Activated effector memory CD4-positive, alpha-beta T cell treated with Interleukin-2 at 50 U/mL for 16 hours (primary cell): Measurements from ENCODE around the gene TNPO1.

Experiments
- DNase-seq: peaks from one replicate; pipeline ENCODE4 v3.0.0-alpha.2; 2020

The TNPO1 gene

DNA sequence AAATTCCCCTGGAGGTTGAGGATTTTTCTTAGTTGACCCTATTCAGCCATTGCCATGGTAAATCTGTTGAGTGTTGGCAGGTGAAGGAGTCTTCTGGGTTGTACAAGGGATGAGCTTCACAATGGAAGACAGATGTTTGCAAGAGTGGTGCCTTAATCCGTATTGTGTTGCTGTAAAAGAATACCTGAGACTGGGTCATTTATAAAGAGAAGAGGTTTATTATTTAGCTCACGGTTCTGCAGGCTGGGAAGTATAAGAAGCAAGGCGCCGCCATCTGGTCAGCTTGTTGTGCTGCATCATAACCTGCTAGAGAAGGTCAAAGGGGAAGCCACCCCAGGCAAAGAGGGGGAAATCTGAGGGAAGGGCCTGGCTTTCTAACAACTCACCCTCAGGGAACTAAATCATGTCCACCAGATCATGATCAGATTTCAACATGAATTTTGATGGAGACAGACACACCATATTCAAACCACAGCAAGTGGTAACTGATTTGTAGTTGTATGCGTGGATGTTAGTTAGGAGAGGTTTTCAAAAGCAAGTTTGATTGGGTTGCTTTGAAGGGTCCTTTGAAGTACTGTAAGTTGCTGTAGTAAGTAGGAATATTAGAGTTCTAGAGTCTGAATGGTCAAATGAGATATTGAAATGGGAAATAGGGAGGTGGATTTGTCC lies 2.5 kb downstream of the TNPO1 start:
- DNase-seq: peak; percentile 35

DNA sequence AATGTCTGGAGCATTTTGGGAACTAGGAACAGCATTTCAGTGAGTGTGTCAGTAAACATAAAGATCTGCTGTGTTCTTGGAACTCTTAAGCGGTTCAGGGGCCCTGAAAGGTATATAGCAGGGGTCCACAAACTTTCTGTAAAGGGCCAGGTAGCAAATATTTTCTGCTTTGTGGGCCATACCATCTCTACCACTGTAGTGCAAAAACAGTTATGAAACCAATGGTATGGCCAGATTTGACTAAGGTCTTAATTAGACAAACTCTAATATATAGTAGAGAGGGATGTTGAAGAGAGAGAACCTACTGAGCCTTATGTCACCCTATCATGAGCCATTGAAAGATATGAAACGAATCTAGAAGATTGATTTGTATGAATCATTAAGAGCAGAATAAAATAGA lies 5.3 kb downstream of the TNPO1 start:
- DNase-seq: no peak

DNA sequence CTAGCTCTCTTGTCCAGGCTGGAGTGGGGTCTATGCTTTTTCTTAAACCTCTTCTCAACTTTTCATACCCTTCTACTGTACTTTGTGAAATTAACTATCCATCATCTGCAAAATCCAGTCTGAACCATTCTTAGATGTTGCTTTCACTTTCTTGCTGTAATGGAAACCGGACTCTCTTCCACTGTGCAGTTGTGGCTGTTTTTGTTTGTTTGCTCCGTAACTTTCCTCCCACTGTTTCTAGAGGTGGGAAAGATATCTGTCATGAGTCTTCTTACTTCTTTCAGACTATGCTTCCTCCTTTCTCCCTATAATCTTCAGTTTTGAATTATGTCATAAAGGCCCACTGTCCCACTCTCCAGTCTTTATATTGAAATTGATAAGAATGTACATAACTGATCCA lies 6.5 kb downstream of the TNPO1 start:
- DNase-seq: no peak

GRCh38 chr5:72829707-72830106 lies 13.2 kb downstream of the TNPO1 start:
- DNase-seq: no peak

DNA sequence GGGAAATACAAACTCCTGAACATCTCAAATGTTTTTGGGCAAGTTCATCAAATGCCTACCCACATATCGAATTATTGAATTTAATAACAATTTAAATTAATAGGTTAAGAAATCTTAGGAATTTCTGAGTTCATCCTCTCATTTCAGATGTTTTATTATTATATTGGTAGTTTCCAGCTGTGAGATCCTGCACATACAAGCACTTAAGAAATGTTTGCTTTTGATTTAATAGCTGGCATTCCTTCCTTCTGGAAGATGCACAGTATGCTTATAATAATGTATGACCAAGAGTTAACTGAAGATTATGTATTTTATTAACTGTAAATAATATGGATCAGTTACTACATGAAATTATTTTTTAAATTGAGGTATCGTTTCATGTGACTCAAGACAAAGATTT lies 13.9 kb downstream of the TNPO1 start:
- no peak for DNase-seq

GRCh38 chr5:72831685-72832084 lies 15.2 kb downstream of the TNPO1 start:
- DNase-seq: no peak

- no peak for DNase-seq
Observed at GRCh38 chr5:72834924-72835323, 18.5 kb downstream of the TNPO1 start.

- no peak for DNase-seq
Observed at GRCh38 chr5:72835633-72836032, 19.2 kb downstream of the TNPO1 start.

GRCh38 chr5:72836810-72837209 lies 20.3 kb downstream of the TNPO1 start:
- DNase-seq: no peak

DNA sequence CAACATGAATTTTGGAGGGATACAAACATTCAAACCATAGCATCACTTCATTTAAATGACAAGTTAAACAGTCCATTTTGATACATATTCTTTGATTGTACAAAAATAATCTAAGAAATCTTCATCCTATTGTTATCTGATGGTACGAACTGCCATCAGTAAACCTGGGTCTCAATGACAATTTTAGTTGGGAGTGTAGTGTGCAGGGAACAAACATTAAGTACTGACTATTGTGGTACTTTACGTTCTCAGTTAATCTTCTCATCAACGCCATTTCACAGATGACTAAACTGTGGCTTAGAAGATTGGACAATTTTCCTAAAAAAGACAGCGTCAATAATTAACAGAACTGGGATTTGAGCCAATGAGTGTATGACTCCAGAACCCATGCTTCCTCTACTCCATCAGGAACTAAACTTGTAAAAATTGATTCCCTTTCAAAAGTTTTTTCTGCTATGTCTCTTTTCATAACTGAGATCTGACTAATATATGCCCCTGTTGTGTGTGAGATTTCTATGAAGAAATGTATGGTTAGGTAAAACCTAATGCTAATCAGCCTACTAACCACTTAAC lies 21.1 kb downstream of the TNPO1 start:
- no peak for DNase-seq

GRCh38 chr5:72840041-72840440 lies 23.6 kb downstream of the TNPO1 start:
- no peak for DNase-seq

- DNase-seq: no peak
Observed at GRCh38 chr5:72841756-72842535, 25.5 kb downstream of the TNPO1 start.

DNA sequence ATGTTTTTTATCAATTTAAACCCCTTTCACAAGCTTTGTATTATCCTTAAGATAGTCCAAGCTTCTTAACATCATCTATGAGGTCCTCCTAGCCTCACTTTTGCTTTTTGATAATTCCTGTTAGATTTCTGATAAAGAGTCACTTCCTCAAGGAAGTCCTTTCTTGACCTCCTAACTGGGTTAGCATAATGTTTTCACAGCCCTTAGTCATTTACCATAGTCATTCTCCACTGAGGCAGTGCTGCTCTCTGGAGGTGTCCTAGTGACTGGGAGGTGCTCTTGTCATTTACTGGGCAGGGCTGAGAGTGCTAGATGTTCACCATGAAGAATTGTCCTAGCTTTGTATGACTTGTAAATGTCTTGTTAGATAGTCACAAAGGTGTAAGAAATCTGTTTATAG lies 26.4 kb downstream of the TNPO1 start:
- no peak for DNase-seq

- DNase-seq: no peak
Observed at GRCh38 chr5:72844218-72844603, 27.8 kb downstream of the TNPO1 start.

DNA sequence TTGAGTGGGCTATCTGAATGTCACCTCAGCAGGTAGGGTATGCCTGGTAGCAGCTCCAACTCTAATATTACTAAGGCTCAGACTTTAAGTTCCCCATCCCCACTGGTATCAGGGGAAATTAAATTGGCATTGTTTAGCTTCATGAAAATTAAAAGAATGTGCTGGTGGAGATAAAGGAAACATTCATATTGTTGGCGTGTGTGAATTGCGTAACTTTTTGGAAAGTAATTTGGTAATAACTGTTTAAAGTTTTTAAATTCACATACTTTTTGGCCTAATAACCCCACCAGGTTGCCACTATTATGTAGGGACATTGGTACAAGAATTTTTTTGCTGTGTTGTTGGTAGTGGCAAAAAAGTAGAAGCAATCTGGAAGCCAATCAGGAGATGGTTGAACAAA lies 29.4 kb downstream of the TNPO1 start:
- no peak for DNase-seq

- no peak for DNase-seq
Observed at GRCh38 chr5:72846483-72846882, 30.0 kb downstream of the TNPO1 start.

DNA sequence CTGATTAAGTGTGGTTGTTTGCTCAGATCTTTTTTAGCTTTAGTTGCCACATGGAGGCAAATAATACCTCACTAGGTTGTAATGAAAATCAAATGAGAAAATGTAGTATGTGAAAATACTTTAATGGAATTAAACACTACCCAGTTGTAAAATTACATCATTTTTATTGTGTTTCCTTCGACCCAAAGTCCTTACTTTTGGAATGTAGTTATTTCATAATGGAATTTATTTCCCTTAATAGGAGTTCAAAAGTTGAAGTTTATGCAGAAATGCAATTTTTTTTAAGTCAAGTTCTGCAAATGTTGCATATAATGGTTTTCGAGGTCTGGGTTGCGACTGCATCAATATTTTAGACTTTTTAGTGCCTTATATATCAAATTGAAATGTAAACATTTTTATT lies 31.0 kb downstream of the TNPO1 start:
- DNase-seq: no peak

- DNase-seq: peak; percentile 79
Observed at GRCh38 chr5:72847989-72848473, 31.6 kb downstream of the TNPO1 start.

DNA sequence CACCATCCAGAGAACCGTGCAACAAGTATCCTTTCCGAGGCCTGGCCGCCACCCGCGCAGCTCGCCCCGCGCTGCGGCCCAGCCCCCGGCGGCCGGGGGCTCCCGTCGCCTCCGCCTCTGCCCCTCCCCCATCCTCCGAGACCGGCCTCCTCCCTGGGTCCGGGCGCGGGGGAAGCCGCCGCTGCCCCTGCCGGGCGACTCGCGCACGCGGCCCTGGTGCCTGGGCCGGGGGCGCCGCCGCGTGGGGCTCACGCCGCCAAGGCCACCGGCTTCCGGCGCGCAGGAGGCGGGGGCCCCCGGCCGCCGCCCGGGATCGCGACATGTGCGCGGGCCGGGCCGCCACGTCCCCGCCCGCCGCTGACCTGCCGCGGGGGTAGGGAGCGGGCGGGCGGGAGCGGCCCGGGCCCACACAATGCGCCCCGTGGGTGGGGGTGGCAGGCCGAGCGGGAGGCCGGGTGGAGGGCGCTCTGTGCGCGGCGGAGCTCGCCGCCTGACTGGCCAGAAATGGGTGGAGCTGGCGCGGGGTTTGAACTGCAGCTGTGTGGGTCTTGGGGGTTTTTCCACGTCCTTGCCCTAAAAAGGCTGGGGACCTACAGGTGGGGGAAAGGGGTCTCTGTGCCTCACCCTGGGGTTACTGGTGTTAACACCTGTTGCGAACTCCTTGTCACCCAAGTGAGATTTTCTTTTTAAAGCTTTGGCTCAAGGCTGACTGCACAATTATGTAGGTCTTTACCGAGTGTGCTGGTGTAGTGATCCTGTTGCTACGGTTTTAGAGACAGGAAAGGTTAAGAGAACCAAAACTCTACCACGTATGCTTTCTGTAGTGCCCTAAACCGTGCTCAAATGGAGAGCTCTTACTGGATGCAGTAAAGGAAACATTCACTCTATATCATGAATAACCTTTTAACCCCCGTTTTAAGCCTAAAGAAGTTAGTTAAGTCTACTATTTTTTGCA lies 32.3 kb downstream of the TNPO1 start:
- DNase-seq: peak; percentile 20

DNA sequence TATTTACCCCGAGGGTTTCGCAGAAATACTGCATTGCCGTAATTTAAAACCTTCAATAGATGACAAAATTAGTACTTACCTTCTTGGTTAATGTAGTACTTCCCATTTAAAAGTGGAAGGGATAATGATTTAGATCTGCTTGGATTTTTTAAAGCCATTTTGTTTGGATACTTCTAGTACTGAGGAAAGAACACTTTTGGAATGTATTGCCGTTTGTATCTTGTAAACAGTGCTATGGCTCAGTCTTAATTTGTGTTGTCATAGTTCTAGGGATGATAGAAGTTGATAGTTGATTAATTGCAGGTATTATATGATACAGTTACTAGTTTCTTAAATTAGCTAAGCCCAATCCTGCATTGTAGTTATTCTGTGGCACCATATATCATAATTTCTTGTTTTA lies 33.1 kb downstream of the TNPO1 start:
- no peak for DNase-seq

- DNase-seq: no peak
Observed at GRCh38 chr5:72850113-72850512, 33.7 kb downstream of the TNPO1 start.

DNA sequence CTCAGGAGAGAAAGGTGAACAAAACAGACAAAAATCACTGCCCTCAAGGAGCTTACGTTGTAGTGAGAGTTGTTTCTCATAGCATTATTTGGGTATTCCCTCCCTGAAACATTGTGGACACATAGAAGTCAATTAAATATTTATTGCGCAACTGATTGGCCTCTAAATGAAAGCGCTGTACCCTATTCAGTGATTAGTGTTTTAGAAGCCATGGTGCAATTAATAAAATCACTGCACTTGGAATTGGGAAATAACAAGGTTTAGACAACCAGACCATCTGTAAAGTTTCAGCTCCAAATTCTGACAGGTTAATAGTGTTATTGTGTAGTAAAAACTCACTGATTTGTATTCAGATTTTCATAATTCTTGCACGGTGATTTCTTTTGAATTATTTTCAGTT lies 35.9 kb downstream of the TNPO1 start:
- DNase-seq: no peak

DNA sequence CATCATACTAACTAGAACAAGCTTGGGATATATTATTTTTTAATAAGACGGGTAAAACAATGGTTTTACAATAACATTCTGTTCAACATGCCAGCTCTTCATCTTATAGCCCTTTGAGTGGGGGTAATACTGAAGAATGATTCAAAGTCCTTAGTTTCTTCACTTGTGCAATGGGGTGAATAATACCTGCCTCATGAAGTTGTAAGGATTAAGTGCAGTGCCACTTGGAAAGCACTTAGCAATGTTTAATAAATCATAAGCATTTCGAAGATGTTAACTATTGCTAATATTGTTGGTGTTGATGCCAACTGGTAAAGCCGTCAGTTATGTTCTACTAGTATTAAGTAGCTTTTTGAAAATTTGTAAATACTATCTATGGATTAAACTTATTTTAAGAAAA lies 38.0 kb downstream of the TNPO1 start:
- no peak for DNase-seq
